C4-2B (cell line): ENCODE measurements around the gene ZNF407.
A peak's percentile ranks its signal among the peaks of the same experiment; 100 is the strongest.

ENCODE experiments used
- H3K27ac ChIP-seq: fragments of 450-650 bp; 2 replicates; pipeline ENCODE4 v1.5.1; 2017
- CTCF ChIP-seq: fragments of 450-650 bp; conservative IDR thresholded peaks from 2 replicates; pipeline ENCODE4 v1.5.1; 2017; ENCODE audit warnings: mild to moderate bottlenecking
- ZFX ChIP-seq: fragments of 450-650 bp; IDR thresholded peaks from 2 replicates; pipeline ENCODE4 v1.6.1; 2017

The ZNF407 gene

GRCh38 chr18:74878267-74878666 is 280.6 kb downstream of the ZNF407 start:
- H3K27ac ChIP-seq: no peak overlapping the region
- no peak for TF ChIP-seq ZFX
- TF ChIP-seq CTCF: no peak

GRCh38 chr18:74880706-74881278 is 283.1 kb downstream of the ZNF407 start:
- H3K27ac ChIP-seq: no peak overlapping the region
- no peak for TF ChIP-seq CTCF
- TF ChIP-seq ZFX: no peak

DNA sequence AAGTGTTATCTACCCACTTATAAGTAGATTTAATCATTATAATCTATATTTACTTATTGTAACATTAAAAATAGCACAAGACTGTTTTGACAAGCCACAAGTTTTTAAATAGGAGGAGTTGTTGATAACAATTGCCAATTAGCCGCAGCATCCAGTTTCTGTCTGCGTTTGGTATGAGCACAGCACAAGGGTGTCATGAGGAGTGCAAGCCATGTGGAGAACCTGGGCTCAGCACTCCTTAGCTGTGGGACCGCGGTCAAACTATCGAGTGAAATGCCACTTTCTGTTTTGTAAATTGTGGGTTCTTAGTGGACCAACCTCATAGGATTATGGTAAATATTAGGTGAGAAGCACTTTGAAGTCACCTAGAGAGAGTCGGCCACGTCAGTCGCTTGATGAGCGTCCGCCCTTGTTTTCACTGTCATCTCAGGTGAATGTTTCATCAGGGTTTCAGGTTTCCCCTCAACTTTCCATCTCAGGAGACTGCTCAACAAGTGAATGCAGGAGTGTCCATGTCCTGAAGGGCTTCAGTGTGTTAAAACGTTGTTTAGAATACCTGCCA is 294.5 kb downstream of the ZNF407 start:
- TF ChIP-seq ZFX (no peak), CTCF (no peak)
- no peak overlapping the region for H3K27ac ChIP-seq

DNA sequence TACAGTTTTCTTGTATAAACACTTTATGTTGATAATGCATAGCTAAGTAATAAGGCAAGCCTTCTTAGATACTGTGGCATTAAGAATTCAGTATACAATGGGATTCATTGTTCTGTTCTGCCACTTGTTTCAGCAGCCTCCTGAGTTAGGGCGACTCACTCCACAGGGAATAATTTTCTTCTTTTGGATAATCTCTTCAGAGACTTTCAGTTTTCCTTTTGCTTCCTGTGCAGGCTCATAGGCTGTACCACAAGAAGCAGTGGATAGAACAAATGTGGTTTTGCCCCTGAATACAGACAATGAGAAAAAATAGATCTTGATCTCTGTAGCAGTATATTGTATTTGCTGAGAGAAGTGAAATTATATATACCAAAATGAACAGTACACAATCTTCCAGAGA is 298.0 kb downstream of the ZNF407 start:
- TF ChIP-seq CTCF (no peak), ZFX (no peak)
- H3K27ac ChIP-seq: no peak overlapping the region

DNA sequence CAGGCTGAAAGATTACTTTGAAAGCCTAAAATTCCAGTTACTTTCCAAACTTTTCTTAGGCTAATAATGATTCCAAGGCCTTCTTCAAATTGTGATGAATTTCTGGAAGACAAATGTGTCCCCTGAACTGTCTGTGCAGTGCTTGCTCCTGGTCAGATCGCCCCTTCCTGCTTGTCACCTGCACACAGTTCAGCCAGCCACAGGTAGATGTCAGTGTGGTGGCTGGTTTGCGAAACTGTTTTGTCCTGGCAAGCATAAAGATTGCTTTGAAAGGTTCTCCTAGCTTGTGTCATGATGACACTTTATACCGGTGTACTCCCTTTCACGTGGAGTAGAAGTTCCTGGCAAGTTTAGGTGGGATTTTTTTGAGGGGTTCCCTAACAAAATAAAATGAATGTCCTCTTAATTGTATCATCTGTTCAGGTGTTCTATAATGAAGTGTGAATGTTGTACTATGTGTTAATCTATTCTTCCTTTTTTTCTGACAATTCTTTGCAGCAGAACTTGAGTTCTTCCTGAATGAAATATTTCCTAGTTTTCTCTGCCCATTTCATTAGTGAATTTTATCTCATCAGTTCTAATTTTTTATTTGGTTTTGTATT is 298.8 kb downstream of the ZNF407 start:
- TF ChIP-seq CTCF: peak; percentile 82
- TF ChIP-seq ZFX: no peak
- H3K27ac ChIP-seq: no peak overlapping the region

- no peak overlapping the region for H3K27ac ChIP-seq
- TF ChIP-seq CTCF: no peak
- TF ChIP-seq ZFX: no peak
These were observed 300.4 kb downstream of the ZNF407 start for GRCh38 chr18:74897971-74898657.

GRCh38 chr18:74898965-74899364 is 301.3 kb downstream of the ZNF407 start:
- H3K27ac ChIP-seq: no peak overlapping the region
- no peak for TF ChIP-seq CTCF
- no peak for TF ChIP-seq ZFX
